SH-SY5Y (cell line): ENCODE data around the gene CHST11.

ENCODE experiments used
- GATA2 ChIP-seq: IDR thresholded peaks from 2 replicates; pipeline ENCODE4 v1.6.1; 2011; ENCODE audit warnings: mild to moderate bottlenecking, low read depth, low read length
- GATA3 ChIP-seq: IDR thresholded peaks from 2 replicates; pipeline ENCODE4 v1.6.1; 2011; ENCODE audit warnings: low read depth, mild to moderate bottlenecking, low read length, moderate library complexity

GRCh38 chr12:104733717-104734175 is 277.0 kb downstream of the CHST11 start:
- TF ChIP-seq GATA2 (peak; percentile 56), GATA3 (no peak)
